Upper lobe of left lung (tissue), 4 donors: ENCODE measurements around the gene RBM18.

Source experiments
- EP300 ChIP-seq, 4 donors: sonication (generic); formaldehyde crosslinking; IDR thresholded peaks; one replicate each; pipeline ENCODE4 v1.5.1; 2017; ENCODE audit warnings: antibody characterized with exemption in 4 of 4, control low read depth in 2 of 4
- POLR2AphosphoS5 ChIP-seq, 2 donors: sonication (generic); formaldehyde crosslinking; IDR thresholded peaks; one replicate each; pipeline ENCODE4 v1.5.1; 2017; ENCODE audit warnings: antibody characterized with exemption in 2 of 2

- TF ChIP-seq EP300 (IDR thresholded peaks at IDR 0.05) (no peak), POLR2AphosphoS5 (IDR thresholded peaks at IDR 0.05) (no peak)
Observed at GRCh38 chr9:122197882-122198281, 66.8 kb downstream of the RBM18 start.
